HepG2 (cell line): ENCODE results near the gene TXNL4A. TPM values are rescaled to one million over a fixed set of nuclear protein-coding genes. Genes with fewer than 3 reads are reported as not detected.

Experiments used
- GABPA ChIP-seq, 2 experiments: IDR thresholded peaks; 2 replicates each; pipeline ENCODE4 v1.6.1; 2011 to 2016; ENCODE audit warnings: low read depth in 2 of 2, low read length in 1 of 2, missing biosample characterization in 1 of 2, missing genetic modification characterization in 1 of 2
- HNRNPH1 ChIP-seq: fragments of 200-400 bp; formaldehyde crosslinking; optimal IDR thresholded peaks from 2 replicates; pipeline ENCODE3; 2017; ENCODE audit warnings: mild to moderate bottlenecking, low read depth, low read length
- HOXA9 ChIP-seq: sonication (generic); formaldehyde crosslinking; IDR thresholded peaks from 2 replicates; pipeline ENCODE4 v1.8.1; 2022; ENCODE audit warnings: missing genetic modification reagents, mild to moderate bottlenecking, moderate library complexity, borderline replicate concordance
- JUN ChIP-seq: sonication (generic); formaldehyde crosslinking; IDR thresholded peaks from 2 replicates; pipeline ENCODE4 v1.4.0; 2020; ENCODE audit warnings: mild to moderate bottlenecking, missing genetic modification reagents
- KLF9 ChIP-seq: IDR thresholded peaks from 2 replicates; pipeline ENCODE4 v1.6.1; 2016; ENCODE audit warnings: low read depth
- MATR3 ChIP-seq: sonication (generic); formaldehyde crosslinking; IDR thresholded peaks from 2 replicates; pipeline ENCODE4 v1.4.0; 2020; ENCODE audit warnings: missing genetic modification reagents
- POLR2AphosphoS2 ChIP-seq: IDR thresholded peaks from 2 replicates; pipeline ENCODE4 v1.6.1; 2011; ENCODE audit warnings: low read depth, low read length, improper control_type of control experiment
- RARG ChIP-seq: sonication (generic); formaldehyde crosslinking; IDR thresholded peaks from 2 replicates; pipeline ENCODE4 v1.4.0; 2020; ENCODE audit warnings: low read depth, mild to moderate bottlenecking, missing genetic modification reagents
- RBM39 ChIP-seq: fragments of 200-400 bp; formaldehyde crosslinking; IDR thresholded peaks from one replicate; pipeline ENCODE4 v1.6.1; 2018; ENCODE audit warnings: antibody characterized with exemption, mild to moderate bottlenecking, low read depth, low read length; ENCODE audit not compliant: poor library complexity, severe bottlenecking
- RXRA ChIP-seq: sonication (generic); formaldehyde crosslinking; IDR thresholded peaks from 2 replicates; pipeline ENCODE4 v1.5.1; 2020; ENCODE audit warnings: missing genetic modification reagents
- SCMH1 ChIP-seq: sonication (generic); formaldehyde crosslinking; IDR thresholded peaks from 2 replicates; pipeline ENCODE4 v1.9.0; 2021; ENCODE audit warnings: missing genetic modification reagents, mild to moderate bottlenecking, borderline replicate concordance
- SNAI1 ChIP-seq: sonication (generic); formaldehyde crosslinking; IDR thresholded peaks from 2 replicates; pipeline ENCODE4 v1.5.0; 2020; ENCODE audit warnings: mild to moderate bottlenecking, missing genetic modification reagents, borderline replicate concordance
- SRSF1 ChIP-seq: fragments of 200-400 bp; formaldehyde crosslinking; optimal IDR thresholded peaks from 2 replicates; pipeline ENCODE3; 2017; ENCODE audit warnings: mild to moderate bottlenecking, low read depth, low read length, moderate library complexity
- YY1 ChIP-seq: IDR thresholded peaks from 2 replicates; pipeline ENCODE4 v1.6.1; 2011; ENCODE audit warnings: low read length, low read depth, moderate library complexity, mild to moderate bottlenecking; ENCODE audit not compliant: insufficient read depth, insufficient replicate concordance
- ZNF317 ChIP-seq: sonication (generic); formaldehyde crosslinking; IDR thresholded peaks from 2 replicates; pipeline ENCODE4 v1.5.0; 2020; ENCODE audit warnings: mild to moderate bottlenecking, missing genetic modification reagents
- ZNF546 ChIP-seq: sonication (generic); formaldehyde crosslinking; conservative IDR thresholded peaks from 2 replicates; pipeline ENCODE4 v1.8.1; 2023; ENCODE audit warnings: mild to moderate bottlenecking, missing genetic modification reagents
- ZNF557 ChIP-seq: sonication (generic); formaldehyde crosslinking; IDR thresholded peaks from 2 replicates; pipeline ENCODE4 v1.4.0; 2020; ENCODE audit warnings: missing genetic modification reagents
- polyA plus RNA-seq, 8 experiments: library from polyadenylated mRNA; depleted of rRNA in 3 of 8; stranded (reverse) in 7 of 8; unstranded in 1 of 8; fragments of >200 nt; fragmentation: Illumina TruSeq in 4 of 8; extraction: Trizol in 4 of 8; gene quantifications; 2 replicates each; pipeline versions ENCODE4 v1.2.1 to v1.2.3, GENCODE V29; 2011 to 2016; ENCODE audit warnings: low read depth in 4 of 8, missing spikeins in 1 of 8, mixed read lengths in 1 of 8; ENCODE audit not compliant: insufficient read depth in 1 of 8
- total RNA-seq, 5 experiments: library from RNA; depleted of rRNA; stranded (reverse); fragments of >200 nt; fragmentation: Illumina TruSeq; extraction: Trizol; gene quantifications; 2 replicates each; pipeline ENCODE4 v1.2.3, GENCODE V29; 2016; ENCODE audit warnings: low read depth in 1 of 5
- TF ChIP-seq, protein P1 (sequence below): sonication (generic); IDR thresholded peaks from 2 replicates; pipeline ENCODE4 v1.6.1; 2016; ENCODE audit warnings: low read depth, borderline replicate concordance
- TF ChIP-seq, protein P2 (sequence below): sonication (generic); formaldehyde crosslinking; IDR thresholded peaks from 2 replicates; pipeline ENCODE4 v1.8.0; 2022; ENCODE audit warnings: mild to moderate bottlenecking, missing genetic modification reagents
- TF ChIP-seq, protein P3 (sequence below): sonication (generic); formaldehyde crosslinking; IDR thresholded peaks from 2 replicates; pipeline ENCODE4 v1.8.0; 2022; ENCODE audit warnings: mild to moderate bottlenecking, missing genetic modification reagents; ENCODE audit not compliant: insufficient replicate concordance
- TF ChIP-seq, protein P4 (sequence below): sonication (generic); formaldehyde crosslinking; IDR thresholded peaks from 2 replicates; pipeline ENCODE4 v1.9.0; 2021; ENCODE audit warnings: missing genetic modification reagents, mild to moderate bottlenecking, borderline replicate concordance
- TF ChIP-seq, protein P5 (sequence below): conservative IDR thresholded peaks from 2 replicates; pipeline ENCODE4 v1.6.1; 2018; ENCODE audit warnings: missing genetic modification reagents

TXNL4A gene
- total and polyA plus RNA-seq, 2 of the 13 experiments (the other 11 are each of a cell fraction or from before 2014, with no cell fraction given): 172 to 202 TPM

DNA sequence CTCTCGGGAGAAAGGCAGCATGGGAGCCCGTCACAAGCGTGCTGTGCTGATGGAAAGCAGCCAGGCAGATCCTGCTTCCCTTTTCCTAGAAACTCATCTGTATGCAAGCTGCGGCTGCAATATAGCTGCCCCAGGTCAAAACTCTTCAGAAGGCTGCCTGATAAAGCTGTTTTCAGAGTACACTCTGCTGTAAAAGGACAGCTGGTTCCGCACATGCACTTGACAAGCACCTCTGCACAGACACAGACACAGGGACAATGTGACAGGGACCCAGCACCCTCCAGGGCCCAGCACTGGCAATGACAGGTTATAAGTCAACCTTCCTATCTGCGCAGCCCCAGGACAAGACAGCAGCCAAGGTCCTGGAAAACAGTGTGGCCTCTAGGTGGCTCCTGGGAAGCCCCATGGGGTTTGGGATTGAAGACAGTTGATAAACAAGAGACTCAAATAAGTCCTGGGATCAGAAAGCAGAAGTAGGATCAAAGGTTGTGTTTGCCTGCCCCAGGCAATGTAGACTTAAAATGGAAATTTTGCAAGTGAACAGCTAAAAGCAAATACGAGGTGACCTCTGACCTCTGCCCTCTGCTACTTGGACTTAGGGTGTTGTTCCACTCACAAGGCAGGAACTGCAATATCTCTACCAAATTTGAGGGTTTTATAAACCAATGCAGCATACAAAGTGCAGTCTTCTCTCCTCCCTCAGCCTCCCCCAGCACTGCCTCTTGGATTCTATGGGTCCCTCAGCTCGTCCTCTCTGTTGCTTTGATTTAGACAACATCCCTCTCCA lies 53.9 kb downstream of the TXNL4A start (continued):
- TF ChIP-seq ZNF557 (CRISPR knock-in tag) (no peak), RARG (CRISPR knock-in tag) (no peak), GABPA (IDR thresholded peaks at IDR 0.05; ENCODE audit: low read depth, low read length) (no peak), GABPA (CRISPR knock-in tag; IDR thresholded peaks at IDR 0.05; ENCODE audit: low read depth) (peak; percentile 56; the same call in 1 of the 2 replicates), JUN (CRISPR knock-in tag) (peak; percentile 58; the same call in 1 of the 2 replicates), YY1 (no peak), RXRA (CRISPR knock-in tag) (peak; percentile 84), RBM39 (no peak), MATR3 (CRISPR knock-in tag) (no peak), SRSF1 (no peak), ZNF546 (no peak), HNRNPH1 (no peak), KLF9 (CRISPR knock-in tag) (peak; percentile 69; the same call in 1 of the 2 replicates), SNAI1 (CRISPR knock-in tag) (no peak), ZNF317 (CRISPR knock-in tag) (peak; percentile 92), HOXA9 (CRISPR knock-in tag) (no peak), SCMH1 (CRISPR knock-in tag) (no peak), POLR2AphosphoS2 (no peak)
- TF ChIP-seq, protein P1, sequence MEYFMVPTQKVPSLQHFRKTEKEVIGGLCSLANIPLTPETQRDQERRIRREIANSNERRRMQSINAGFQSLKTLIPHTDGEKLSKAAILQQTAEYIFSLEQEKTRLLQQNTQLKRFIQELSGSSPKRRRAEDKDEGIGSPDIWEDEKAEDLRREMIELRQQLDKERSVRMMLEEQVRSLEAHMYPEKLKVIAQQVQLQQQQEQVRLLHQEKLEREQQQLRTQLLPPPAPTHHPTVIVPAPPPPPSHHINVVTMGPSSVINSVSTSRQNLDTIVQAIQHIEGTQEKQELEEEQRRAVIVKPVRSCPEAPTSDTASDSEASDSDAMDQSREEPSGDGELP: peak; percentile 75
- TF ChIP-seq, protein P2, sequence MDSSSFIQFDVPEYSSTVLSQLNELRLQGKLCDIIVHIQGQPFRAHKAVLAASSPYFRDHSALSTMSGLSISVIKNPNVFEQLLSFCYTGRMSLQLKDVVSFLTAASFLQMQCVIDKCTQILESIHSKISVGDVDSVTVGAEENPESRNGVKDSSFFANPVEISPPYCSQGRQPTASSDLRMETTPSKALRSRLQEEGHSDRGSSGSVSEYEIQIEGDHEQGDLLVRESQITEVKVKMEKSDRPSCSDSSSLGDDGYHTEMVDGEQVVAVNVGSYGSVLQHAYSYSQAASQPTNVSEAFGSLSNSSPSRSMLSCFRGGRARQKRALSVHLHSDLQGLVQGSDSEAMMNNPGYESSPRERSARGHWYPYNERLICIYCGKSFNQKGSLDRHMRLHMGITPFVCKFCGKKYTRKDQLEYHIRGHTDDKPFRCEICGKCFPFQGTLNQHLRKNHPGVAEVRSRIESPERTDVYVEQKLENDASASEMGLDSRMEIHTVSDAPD (CRISPR knock-in tag): peak; percentile 61; the same call in 1 of the 2 replicates
- TF ChIP-seq, protein P3, sequence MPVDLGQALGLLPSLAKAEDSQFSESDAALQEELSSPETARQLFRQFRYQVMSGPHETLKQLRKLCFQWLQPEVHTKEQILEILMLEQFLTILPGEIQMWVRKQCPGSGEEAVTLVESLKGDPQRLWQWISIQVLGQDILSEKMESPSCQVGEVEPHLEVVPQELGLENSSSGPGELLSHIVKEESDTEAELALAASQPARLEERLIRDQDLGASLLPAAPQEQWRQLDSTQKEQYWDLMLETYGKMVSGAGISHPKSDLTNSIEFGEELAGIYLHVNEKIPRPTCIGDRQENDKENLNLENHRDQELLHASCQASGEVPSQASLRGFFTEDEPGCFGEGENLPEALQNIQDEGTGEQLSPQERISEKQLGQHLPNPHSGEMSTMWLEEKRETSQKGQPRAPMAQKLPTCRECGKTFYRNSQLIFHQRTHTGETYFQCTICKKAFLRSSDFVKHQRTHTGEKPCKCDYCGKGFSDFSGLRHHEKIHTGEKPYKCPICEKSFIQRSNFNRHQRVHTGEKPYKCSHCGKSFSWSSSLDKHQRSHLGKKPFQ (CRISPR knock-in tag): no peak
- TF ChIP-seq, protein P4, sequence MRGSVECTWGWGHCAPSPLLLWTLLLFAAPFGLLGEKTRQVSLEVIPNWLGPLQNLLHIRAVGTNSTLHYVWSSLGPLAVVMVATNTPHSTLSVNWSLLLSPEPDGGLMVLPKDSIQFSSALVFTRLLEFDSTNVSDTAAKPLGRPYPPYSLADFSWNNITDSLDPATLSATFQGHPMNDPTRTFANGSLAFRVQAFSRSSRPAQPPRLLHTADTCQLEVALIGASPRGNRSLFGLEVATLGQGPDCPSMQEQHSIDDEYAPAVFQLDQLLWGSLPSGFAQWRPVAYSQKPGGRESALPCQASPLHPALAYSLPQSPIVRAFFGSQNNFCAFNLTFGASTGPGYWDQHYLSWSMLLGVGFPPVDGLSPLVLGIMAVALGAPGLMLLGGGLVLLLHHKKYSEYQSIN (CRISPR knock-in tag): 0 out of 2 replicates have a peak, but pooled peaks have one; percentile 37
- TF ChIP-seq, protein P5, sequence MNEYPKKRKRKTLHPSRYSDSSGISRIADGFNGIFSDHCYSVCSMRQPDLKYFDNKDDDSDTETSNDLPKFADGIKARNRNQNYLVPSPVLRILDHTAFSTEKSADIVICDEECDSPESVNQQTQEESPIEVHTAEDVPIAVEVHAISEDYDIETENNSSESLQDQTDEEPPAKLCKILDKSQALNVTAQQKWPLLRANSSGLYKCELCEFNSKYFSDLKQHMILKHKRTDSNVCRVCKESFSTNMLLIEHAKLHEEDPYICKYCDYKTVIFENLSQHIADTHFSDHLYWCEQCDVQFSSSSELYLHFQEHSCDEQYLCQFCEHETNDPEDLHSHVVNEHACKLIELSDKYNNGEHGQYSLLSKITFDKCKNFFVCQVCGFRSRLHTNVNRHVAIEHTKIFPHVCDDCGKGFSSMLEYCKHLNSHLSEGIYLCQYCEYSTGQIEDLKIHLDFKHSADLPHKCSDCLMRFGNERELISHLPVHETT (CRISPR knock-in tag): peak; percentile 63; the same call in 1 of the 2 replicates
